Esophagus squamous epithelium (tissue), 4 donors: ENCODE results near the gene CFAP74.

Source experiments
- CTCF ChIP-seq, 6 experiments: fragments of 450-650 bp in 4 of 6; fragments of 200-600 bp in 2 of 6; sonication (generic) in 2 of 6; IDR thresholded peaks; one replicate each; pipeline ENCODE4 v1.5.1; 2016 to 2019; ENCODE audit warnings: antibody characterized with exemption in 6 of 6, mild to moderate bottlenecking in 4 of 6, moderate library complexity in 4 of 6
- POLR2A ChIP-seq, 4 donors: fragments of 450-650 bp; IDR thresholded peaks; one replicate each; pipeline ENCODE4 v1.6.1; 2017; ENCODE audit warnings: antibody characterized with exemption in 4 of 4, mild to moderate bottlenecking in 4 of 4, moderate library complexity in 3 of 4

- TF ChIP-seq CTCF (IDR thresholded peaks at IDR 0.05) (no peak), POLR2A (IDR thresholded peaks at IDR 0.05) (no peak)
Measured at GRCh38 chr1:1971688-1972087, 31.9 kb downstream of the CFAP74 start.
